HUES64 (cell line): ENCODE data around the gene PARPBP. TPM values are rescaled to one million over a fixed set of nuclear protein-coding genes. Genes with fewer than 3 reads are reported as not detected.
A peak's percentile ranks its signal among the peaks of the same experiment; 100 is the strongest.
"Not testable (repeated sequence)": the region's sequence is repeated elsewhere in the genome, so short reads cannot be mapped to it uniquely, and the experiment has no call there.

Experiments used
- H3K27ac ChIP-seq: 2 replicates; pipeline ENCODE4 v1.7.0; 2013; ENCODE audit warnings: low read depth, low read length, inconsistent platforms
- H3K27me3 ChIP-seq: 2 replicates; pipeline ENCODE4 v1.6.1; 2013; ENCODE audit warnings: mild to moderate bottlenecking, low read length; ENCODE audit not compliant: insufficient read depth
- H3K36me3 ChIP-seq: 2 replicates; pipeline ENCODE4 v1.6.1; 2013; ENCODE audit warnings: mild to moderate bottlenecking, low read length; ENCODE audit not compliant: insufficient read depth
- H3K4me1 ChIP-seq: 2 replicates; pipeline ENCODE4 v1.6.1; 2013; ENCODE audit warnings: mild to moderate bottlenecking, low read length, moderate library complexity; ENCODE audit not compliant: insufficient read depth
- H3K4me3 ChIP-seq: 2 replicates; pipeline ENCODE4 v1.5.1; 2013; ENCODE audit warnings: mild to moderate bottlenecking, low read length, moderate library complexity
- H3K9ac ChIP-seq: 2 replicates; pipeline ENCODE4 v1.6.1; 2013; ENCODE audit warnings: mild to moderate bottlenecking, low read depth, low read length
- H3K9me3 ChIP-seq: 2 replicates; pipeline ENCODE4 v1.6.1; 2013; ENCODE audit warnings: low read depth, low read length; ENCODE audit not compliant: insufficient read depth
- WGBS: fragments of 150-250, 120-280 bp; methylation state at CpG from one replicate; pipeline ENCODE4 v1.1.7; 2013; ENCODE audit warnings: missing lambda C conversion rate; 5-methylcytosine and 5-hydroxymethylcytosine counted together
- polyA plus RNA-seq, 2 experiments: library from polyadenylated mRNA; stranded (reverse); fragments of 50-300 nt; gene quantifications; one replicate each; pipeline ENCODE4 v1.2.3, GENCODE V29; 2013

The PARPBP gene
- polyA plus RNA-seq (2013, experiment 1 of 2) = 33.9 TPM
- 31.3 TPM for polyA plus RNA-seq (2013, experiment 2 of 2)

GRCh38 chr12:102119674-102120563 is at the start of gene PARPBP, which contains the start of gene NUP37:
TSS of gene PARPBP (plus strand) at chr12:102120183. CDS start at chr12:102123889, 3,706 bp downstream.
TSS of gene NUP37 (minus strand) at chr12:102120114. CDS start at chr12:102118518, 1,596 bp downstream.
- Histone ChIP-seq H3K36me3 (peaks cover 50% of the 10 kb centered on the region), H3K9me3 (no peaks in the 10 kb centered on the region), H3K9ac (peak within 1 kb of the TSS; percentile 92), H3K4me1 (peaks cover 15% of the 10 kb centered on the region), H3K4me3 (peak within 1 kb of the TSS; percentile 97), H3K27ac (peak within 1 kb of the TSS; percentile 84), H3K27me3 (no peaks in the 10 kb centered on the region)
- WGBS = under 1% methylated on average over 62 of the region's 62 CpGs

GRCh38 chr12:102072092-102072491 is 47.9 kb upstream of the PARPBP start:
- H3K4me1 ChIP-seq, H3K27ac ChIP-seq, H3K9ac ChIP-seq, H3K27me3 ChIP-seq, H3K4me3 ChIP-seq, H3K9me3 ChIP-seq: not testable (repeated sequence)
- H3K36me3 ChIP-seq = peaks cover 41% of the 10 kb centered on the region
- 94% methylated on average over 7 of the region's 7 CpGs for WGBS

- Histone ChIP-seq H3K27me3 (no peaks in the 10 kb centered on the region), H3K9ac (no peak overlapping the region), H3K4me1 (no peaks in the 10 kb centered on the region), H3K4me3 (no peak overlapping the region), H3K9me3 (no peaks in the 10 kb centered on the region), H3K36me3 (peaks cover 90% of the 10 kb centered on the region), H3K27ac (no peak overlapping the region)
- 90% methylated on average over 4 of the region's 4 CpGs for WGBS
These were observed 39.1 kb upstream of the PARPBP start for GRCh38 chr12:102080842-102081241.

- H3K4me3 ChIP-seq, H3K27me3 ChIP-seq, H3K27ac ChIP-seq, H3K9ac ChIP-seq, H3K4me1 ChIP-seq: not testable (repeated sequence)
- peaks cover 63% of the 10 kb centered on the region for H3K36me3 ChIP-seq
- H3K9me3 ChIP-seq = peaks cover 15% of the 10 kb centered on the region
- WGBS = 96% methylated on average over 38 of the region's 38 CpGs
These were observed 30.7 kb upstream of the PARPBP start for GRCh38 chr12:102089228-102089835.

- Histone ChIP-seq H3K36me3 (peaks cover 81% of the 10 kb centered on the region), H3K27ac (no peak overlapping the region)
These were observed 26.7 kb upstream of the PARPBP start for GRCh38 chr12:102093319-102093718.

GRCh38 chr12:102095677-102096263 is 24.2 kb upstream of the PARPBP start:
- Histone ChIP-seq H3K9me3 (peaks cover 2% of the 10 kb centered on the region; the same call in 1 of the 2 replicates), H3K27ac (no peak overlapping the region), H3K4me1 (no peaks in the 10 kb centered on the region), H3K4me3 (no peak overlapping the region), H3K9ac (no peak overlapping the region), H3K27me3 (no peaks in the 10 kb centered on the region), H3K36me3 (peaks cover 93% of the 10 kb centered on the region)
- WGBS = 91% methylated on average over 1 of the region's 2 CpGs

More at GRCh38 chr12:102093319-102093718, 26.7 kb upstream of the PARPBP start:
- no peak overlapping the region for H3K9ac ChIP-seq
- no peak overlapping the region for H3K4me3 ChIP-seq
- no peaks in the 10 kb centered on the region for H3K4me1 ChIP-seq
- H3K9me3 ChIP-seq = peaks cover 15% of the 10 kb centered on the region
- H3K27me3 ChIP-seq = no peaks in the 10 kb centered on the region

GRCh38 chr12:102096855-102097254 is 23.1 kb upstream of the PARPBP start:
- no peaks in the 10 kb centered on the region for H3K27me3 ChIP-seq
- no peak overlapping the region for H3K27ac ChIP-seq
- H3K4me3 ChIP-seq = no peak overlapping the region
- H3K4me1 ChIP-seq = no peaks in the 10 kb centered on the region
- H3K9me3 ChIP-seq = no peaks in the 10 kb centered on the region
- no peak overlapping the region for H3K9ac ChIP-seq
- 97% methylated on average over 3 of the region's 3 CpGs for WGBS
- H3K36me3 ChIP-seq = peaks cover 94% of the 10 kb centered on the region

- Histone ChIP-seq H3K4me1 (no peaks in the 10 kb centered on the region), H3K4me3 (no peak overlapping the region), H3K36me3 (peaks cover 89% of the 10 kb centered on the region), H3K27me3 (no peaks in the 10 kb centered on the region), H3K9me3 (peaks cover 6% of the 10 kb centered on the region; the same call in 1 of the 2 replicates), H3K9ac (no peak overlapping the region), H3K27ac (no peak overlapping the region)
- 97% methylated on average over 3 of the region's 3 CpGs for WGBS
These were observed 13.1 kb upstream of the PARPBP start for GRCh38 chr12:102106905-102107304.

- no peak overlapping the region for H3K4me3 ChIP-seq
- peaks cover 96% of the 10 kb centered on the region for H3K36me3 ChIP-seq
- H3K9me3 ChIP-seq = peaks cover 6% of the 10 kb centered on the region; the same call in 1 of the 2 replicates
- no peak overlapping the region for H3K27ac ChIP-seq
- H3K4me1 ChIP-seq = peaks cover 5% of the 10 kb centered on the region
- H3K27me3 ChIP-seq = no peaks in the 10 kb centered on the region
- no peak overlapping the region for H3K9ac ChIP-seq
- WGBS = 93% methylated on average over 1 of the region's 1 CpG
These were observed 12.0 kb upstream of the PARPBP start for GRCh38 chr12:102107970-102108369.

- no peak overlapping the region for H3K9ac ChIP-seq
- H3K36me3 ChIP-seq = peaks cover 81% of the 10 kb centered on the region
- H3K27me3 ChIP-seq = no peaks in the 10 kb centered on the region
- no peak overlapping the region for H3K4me3 ChIP-seq
- peaks cover 6% of the 10 kb centered on the region; the same call in 1 of the 2 replicates for H3K9me3 ChIP-seq
- no peak overlapping the region for H3K27ac ChIP-seq
- peaks cover 16% of the 10 kb centered on the region for H3K4me1 ChIP-seq
These were observed 9.2 kb upstream of the PARPBP start for GRCh38 chr12:102110782-102111181.

GRCh38 chr12:102114212-102114611 is 5.8 kb upstream of the PARPBP start:
- Histone ChIP-seq H3K27ac (no peak overlapping the region; the same call in 1 of the 2 replicates), H3K27me3 (no peaks in the 10 kb centered on the region), H3K9ac (no peak overlapping the region), H3K9me3 (no peaks in the 10 kb centered on the region), H3K4me1 (peaks cover 21% of the 10 kb centered on the region), H3K36me3 (peaks cover 76% of the 10 kb centered on the region), H3K4me3 (no peak overlapping the region)
- WGBS = 76% methylated on average over 1 of the region's 2 CpGs
